GM19099 (cell line): ENCODE data around the gene SEBOX.

ENCODE experiments used
- POLR2A ChIP-seq: IDR thresholded peaks from 3 replicates; pipeline ENCODE4 v1.6.1; 2011; ENCODE audit warnings: low read depth; ENCODE audit not compliant: insufficient read length; ENCODE audit errors: extremely low read depth

SEBOX gene, protein sequence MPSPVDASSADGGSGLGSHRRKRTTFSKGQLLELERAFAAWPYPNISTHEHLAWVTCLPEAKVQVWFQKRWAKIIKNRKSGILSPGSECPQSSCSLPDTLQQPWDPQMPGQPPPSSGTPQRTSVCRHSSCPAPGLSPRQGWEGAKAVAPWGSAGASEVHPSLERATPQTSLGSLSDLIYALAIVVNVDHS

DNA sequence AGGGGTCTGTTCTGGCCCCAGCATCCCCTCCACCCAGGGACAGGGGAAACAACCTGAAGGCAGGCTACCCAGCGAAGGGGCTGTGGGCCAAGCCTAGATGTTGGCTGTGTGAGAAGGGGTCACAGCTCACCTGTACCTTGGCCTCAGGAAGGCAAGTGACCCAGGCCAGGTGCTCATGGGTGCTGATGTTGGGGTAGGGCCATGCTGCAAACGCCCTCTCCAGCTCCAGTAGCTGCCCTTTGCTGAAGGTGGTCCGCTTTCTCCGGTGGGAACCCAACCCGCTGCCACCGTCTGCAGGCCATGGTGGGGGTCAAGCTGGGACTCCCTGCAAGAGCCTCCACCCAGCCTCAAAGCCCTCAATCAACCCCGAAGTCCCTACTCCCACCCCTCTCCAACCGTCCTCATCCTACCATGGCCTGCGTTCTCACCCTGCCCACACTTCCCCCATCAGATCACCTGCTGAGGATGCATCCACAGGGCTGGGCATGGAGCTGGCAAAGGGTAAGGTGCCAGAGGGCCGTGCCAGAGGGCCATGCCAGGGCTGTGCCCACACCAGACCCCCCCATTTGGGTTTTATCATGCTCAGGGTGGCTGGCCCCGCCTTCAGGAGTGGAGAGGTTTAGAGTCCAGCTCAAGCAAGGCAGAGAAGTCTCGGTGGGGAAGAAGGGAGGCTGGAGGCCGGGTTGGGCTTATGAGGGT lies at the start of gene SEBOX:
Gene SEBOX, minus strand, starts transcription at position 535 of the 699 bp plus-strand sequence. Its CDS starts 48 bp downstream, at position 487.
- TF ChIP-seq POLR2A, result no peak

DNA sequence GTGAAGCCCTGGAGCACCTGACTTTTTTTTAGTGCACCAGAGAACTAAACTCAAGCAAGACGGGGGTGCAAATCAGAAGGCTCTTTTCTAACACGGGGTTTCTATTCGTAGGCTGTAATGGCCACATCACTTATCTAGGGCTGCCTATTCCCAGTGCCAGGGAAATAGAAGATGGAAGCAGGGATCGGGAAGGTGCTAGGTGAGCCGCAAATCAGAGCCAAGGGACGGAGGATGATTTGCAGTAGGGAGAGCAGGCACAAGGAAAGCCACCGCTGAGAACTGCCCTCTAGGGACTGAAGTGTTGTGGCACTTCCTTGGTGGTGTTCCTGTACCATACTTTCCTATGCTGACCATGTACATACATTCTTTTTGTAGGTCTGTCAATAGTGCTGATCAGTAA lies 48.8 kb upstream of the SEBOX start:
- TF ChIP-seq POLR2A, result no peak

DNA sequence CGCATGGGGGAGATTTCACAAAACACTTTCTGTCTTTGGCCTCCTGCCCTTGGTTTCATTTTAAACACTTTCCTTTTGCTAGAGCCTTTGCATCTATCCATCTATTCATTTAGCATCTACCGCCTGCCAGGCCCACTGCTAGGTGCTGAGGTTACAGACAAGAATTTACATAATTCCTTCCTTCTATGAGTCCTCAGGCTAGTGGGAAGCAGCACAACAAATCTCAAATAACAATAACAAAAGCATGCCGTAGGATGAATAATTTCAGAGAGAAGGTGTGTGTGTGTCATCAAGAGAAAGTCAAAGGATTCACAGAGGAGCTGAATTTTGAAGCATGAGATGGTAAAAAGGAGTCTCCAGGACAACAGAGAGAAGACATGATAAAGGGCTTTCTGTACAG lies 47.1 kb upstream of the SEBOX start:
- TF ChIP-seq POLR2A, result no peak

DNA sequence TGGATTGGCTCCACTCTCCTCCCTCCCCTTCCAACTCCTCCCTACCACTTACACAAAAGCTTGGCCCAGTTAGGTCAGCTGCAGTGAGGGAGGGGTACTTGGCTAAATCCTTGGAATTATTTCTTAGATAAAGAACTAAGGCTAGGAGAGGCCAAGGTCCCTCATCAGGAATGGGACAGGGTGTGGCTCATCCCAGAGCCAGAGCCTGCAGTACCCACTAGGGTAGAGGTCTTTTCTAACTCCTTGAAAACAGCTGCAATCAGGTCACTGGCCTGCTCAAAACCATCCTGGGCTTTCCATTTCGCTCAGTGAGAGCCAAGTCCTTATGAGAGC lies 42.9 kb upstream of the SEBOX start:
- no peak for TF ChIP-seq POLR2A

DNA sequence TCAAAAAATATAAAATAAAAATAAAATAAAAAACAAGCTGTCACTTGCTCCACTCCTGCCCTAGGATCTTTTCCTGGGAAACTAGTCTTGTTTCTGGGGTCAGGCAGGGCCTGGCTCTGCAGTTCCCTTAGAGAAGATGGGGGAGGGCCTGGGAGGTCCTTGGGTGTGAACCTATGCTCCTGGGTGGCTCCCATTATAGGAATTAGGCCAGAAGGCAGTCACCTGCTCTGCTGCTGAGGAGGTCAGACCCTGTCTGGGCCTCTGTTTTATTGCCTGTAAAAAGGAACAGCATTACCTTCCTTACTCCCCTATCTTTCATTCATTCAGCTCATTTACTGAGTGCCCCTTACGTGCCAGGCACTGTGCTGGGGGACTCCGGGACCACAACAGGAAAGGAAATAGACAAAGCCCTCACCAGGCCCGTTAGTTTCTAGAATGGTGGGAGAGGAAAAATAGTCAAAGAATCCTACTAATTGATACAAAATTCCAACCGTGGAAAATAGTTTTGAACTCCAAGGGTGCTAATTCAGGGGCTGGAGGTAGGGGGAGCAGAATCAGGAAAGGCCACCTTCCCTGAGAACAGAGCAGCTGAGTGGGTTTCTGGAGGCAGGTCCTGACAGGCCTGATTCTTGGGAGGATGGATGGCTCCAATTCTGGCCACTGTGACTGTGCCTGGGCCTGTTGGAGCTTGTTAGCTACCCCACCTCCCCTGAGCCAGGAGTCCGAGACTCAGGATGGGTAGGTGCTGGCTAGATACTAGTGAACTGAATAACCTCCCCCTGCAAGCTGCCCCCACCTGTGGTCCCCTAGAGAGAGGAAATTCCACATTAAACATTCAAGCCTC lies 42.4 kb upstream of the SEBOX start:
- TF ChIP-seq POLR2A, result no peak

DNA sequence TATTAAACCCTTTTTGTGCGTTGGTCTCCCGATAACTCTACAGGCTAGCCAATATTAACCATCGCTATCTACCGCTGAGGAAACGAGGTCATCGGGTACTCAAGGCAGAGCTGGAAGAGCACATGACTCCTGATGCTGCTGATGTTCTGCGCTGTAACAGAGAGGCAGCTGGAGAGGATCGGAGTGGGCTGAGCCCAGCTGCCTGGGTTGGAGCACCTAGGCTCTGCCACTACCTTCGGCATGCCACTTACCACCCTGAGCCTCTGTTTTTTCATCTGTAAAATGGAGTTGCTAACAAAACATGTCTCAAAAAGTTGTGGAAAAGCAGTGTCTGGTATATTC lies 41.4 kb upstream of the SEBOX start:
- TF ChIP-seq POLR2A, result no peak

DNA sequence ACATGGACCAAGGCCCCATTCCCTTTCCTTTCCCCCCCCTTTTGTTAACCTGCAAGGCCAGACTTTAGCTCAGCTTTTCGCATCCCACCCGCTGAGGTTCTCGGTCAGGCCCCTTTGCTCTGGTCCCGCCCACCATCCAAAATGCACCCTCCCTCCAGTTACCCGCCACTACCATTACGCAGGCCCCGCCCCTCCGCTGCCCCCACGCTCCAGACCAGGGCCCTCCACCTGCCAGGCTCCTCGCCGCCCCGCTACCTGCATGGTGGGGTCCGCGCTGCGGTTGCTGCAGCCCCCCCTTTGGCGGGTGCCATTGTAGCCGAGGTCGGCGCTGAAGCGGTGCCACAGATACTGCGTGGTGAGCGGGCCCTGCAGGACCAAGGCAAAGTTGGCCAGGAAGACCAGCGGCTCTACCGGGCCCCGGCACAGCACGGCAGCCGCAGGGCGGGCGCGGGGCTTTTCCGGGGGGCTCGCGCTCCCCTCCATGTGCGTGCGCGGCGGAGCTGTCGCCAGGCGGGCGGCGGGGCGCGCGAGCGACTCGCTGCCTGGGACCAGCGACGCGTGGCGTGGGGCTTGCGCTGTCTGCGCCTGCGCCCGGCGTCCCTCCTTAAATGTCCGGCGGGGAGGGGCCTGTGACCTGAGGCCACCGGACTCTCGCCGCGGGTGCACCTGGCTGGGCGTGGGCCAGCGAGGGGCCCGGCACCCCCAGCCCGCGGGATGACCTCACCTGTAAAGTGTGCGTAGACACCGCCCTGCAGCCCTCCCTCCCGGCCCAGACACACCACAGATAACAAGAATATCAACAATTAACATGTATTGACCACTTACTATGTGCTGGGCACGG lies 40.9 kb upstream of the SEBOX start, which contains the start of gene SLC46A1:
Gene SLC46A1, minus strand, starts transcription at position 581 of the 841 bp plus-strand sequence. Its CDS starts 98 bp downstream, at position 483.
- TF ChIP-seq POLR2A, result peak; percentile 48

DNA sequence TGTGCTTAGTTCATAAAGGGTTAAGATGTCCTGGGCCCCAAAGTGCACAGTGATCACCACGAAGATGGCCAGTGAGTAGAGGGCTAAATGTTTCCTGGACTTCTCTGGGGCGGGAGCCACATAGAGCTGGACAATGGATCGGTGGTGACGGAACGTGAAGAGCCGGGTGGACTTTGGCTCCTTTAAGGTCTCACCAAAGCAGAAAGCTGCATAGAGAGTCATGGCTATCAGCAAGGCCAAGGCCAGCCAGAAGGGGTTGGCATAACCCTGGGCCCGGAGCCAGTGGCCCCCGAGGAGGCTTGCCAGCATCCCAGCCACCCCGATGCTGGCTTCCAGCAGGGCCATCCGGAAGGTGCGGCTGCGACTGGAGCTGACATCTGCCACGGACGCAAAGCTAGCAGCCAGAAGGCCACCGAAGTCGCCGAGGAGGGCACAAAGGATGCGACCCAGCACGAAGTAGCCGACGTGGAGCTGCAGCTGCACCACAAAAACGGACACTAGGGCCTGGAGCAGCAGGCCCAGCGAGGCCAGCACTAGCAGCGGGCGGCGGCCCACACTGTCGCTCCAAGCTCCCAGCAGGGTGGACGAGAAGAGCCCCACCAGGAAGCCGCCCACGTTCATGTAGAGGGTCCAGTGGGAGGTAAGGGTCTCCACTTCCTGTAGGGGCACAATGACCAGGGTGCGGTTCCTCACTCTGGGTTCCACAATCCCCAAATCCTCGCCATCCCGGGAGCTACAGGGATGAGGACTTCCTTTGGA lies 40.0 kb upstream of the SEBOX start:
- no peak for TF ChIP-seq POLR2A

DNA sequence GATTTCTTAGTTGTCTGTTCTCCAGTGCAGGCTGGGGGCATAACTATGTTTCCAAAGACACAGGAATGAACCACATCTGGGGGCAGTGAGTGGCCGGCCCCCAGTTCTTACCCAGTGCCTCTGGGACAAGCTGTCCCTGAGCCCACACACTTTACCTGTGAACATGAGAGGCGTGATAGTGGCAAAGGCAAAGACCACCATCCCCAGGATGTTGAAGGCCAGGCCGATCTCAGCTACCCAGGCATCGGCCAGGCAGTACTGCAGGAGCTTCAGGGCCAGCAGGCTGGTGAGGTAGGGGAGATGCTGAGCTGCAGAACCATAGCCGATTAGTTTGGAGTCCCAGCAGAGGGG lies 39.4 kb upstream of the SEBOX start:
- no peak for TF ChIP-seq POLR2A

DNA sequence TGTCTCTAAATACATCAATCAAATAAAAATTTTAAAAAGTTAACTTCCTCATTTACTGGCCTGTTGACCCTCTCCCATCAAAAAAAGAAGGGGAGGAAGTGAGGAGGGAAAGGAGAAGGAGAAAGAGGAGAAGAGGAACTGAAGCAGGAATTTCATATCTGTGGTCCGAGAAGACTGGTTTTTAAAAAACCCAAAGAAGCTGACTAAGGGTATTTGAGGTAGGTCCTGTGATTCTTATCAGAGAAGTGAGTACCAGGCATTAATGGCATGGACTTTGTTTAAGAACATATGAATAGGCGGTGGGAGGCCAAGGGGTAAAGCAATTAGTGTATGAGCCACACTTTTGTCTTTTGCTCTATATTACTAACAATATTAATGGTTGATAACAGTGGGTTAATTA lies 39.0 kb upstream of the SEBOX start:
- no peak for TF ChIP-seq POLR2A

DNA sequence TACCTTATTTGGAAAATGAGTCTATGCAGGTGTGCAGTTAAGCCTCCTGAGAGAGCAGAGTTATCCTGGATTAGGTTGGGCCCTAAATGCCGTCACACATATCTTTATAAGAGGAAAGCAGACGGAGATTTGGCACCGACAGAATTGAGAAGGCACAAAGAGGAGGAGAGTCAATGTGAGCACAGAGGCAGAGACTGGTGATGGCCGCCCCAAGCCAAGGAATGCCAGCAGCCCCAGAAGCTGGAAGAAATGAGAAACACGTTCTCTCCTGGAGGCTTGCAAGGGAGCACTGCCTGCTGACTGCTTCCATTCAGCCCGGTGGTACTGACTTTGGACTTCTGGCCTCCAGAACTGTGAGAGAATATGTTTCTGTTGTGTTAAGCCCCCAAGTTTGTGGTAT lies 37.8 kb upstream of the SEBOX start:
- no peak for TF ChIP-seq POLR2A

DNA sequence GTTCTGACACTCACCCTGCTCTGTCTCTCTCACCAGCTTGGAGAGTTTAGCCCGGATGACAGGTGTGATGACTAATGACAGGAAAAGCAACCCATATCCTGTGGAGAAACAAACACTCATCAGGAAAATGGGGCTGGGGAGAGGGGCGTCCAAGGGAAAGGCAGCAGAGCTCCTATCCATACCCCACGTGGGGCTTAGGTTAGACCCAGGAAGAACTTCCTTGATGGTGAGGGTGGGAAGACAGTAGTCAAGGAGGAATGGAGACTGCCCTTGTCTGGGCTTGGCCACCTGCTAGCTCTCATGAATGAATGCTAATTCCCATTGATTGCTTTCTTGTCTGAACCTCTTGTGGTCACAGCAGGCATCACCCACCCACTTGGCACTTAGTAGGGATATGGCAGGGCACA lies 37.2 kb upstream of the SEBOX start:
- TF ChIP-seq POLR2A, result no peak

DNA sequence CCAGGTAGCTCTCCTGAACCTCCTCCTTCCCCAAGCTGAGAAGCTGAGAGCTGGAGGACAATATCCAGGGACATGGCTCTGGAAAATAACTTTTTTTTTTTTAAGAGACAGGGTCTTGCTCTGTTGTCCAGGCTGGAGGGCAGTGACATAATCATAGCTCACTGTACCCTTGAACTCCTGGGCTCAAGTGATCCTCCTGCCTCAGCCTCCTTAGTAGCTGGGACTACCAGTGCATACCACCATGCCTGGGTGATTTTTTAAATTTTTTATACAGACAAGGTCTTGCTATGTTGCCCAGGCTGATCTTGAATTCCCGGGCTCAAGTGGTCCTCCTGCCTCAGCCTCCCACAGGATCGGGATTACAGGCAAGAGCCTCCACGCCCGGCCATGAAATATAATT lies 34.8 kb upstream of the SEBOX start:
- no peak for TF ChIP-seq POLR2A

DNA sequence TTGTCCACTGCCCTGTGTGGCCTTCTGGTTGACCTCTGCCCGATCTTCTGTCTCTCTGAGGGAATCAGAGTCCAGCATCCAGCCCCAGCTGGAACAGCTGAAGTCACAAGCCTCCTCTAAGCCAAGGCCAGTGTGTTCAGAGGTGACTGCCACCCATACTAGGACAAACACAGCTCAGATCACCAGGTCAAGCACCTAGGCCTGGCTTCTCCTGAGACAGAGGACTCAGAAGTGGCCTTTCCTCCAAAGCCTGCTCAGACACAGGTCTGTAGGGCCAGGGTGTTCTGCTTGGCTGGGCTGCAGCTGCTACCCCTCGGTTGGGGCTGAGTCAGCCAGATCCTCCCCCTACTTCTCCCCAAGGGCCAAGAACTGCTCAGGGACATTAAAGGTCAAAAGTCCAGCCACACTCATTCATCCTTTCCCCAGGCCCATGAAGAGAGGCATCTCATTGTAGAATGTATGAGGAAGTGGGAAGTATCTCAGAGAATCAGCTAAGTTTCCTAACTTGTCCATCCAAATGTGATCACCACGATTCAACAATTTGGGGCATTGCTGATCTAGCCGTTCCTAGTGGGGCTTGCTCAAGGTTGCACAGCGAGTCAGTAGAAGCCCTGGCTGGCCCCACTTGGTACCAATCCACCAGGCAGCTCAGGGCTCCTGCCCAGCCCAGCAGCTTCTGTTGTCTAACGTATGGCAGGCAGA lies 33.4 kb upstream of the SEBOX start:
- no peak for TF ChIP-seq POLR2A
